ENCODE results near the gene ZBTB8B.

- TF ChIP-seq, protein P1, sequence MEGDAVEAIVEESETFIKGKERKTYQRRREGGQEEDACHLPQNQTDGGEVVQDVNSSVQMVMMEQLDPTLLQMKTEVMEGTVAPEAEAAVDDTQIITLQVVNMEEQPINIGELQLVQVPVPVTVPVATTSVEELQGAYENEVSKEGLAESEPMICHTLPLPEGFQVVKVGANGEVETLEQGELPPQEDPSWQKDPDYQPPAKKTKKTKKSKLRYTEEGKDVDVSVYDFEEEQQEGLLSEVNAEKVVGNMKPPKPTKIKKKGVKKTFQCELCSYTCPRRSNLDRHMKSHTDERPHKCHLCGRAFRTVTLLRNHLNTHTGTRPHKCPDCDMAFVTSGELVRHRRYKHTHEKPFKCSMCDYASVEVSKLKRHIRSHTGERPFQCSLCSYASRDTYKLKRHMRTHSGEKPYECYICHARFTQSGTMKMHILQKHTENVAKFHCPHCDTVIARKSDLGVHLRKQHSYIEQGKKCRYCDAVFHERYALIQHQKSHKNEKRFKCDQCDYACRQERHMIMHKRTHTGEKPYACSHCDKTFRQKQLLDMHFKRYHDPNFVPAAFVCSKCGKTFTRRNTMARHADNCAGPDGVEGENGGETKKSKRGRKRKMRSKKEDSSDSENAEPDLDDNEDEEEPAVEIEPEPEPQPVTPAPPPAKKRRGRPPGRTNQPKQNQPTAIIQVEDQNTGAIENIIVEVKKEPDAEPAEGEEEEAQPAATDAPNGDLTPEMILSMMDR (IDR thresholded peaks at IDR 0.05), result no peak
- TF ChIP-seq POLR2A (IDR thresholded peaks at IDR 0.05), result no peak
Observed at GRCh38 chr1:32491386-32491785, 26.5 kb downstream of the ZBTB8B start.

Data from thyroid gland (tissue), 4 donors.